Measurements from ENCODE around the gene FOXN3. TPM values are rescaled to one million over a fixed set of nuclear protein-coding genes. Genes with fewer than 3 reads are reported as not detected.

Gene FOXN3
- total RNA-seq, 1 experiment from 2014 or later, result 13.8 TPM

GRCh38 chr14:89276424-89276975, 140.5 kb downstream of the FOXN3 start:
- Histone ChIP-seq H3K27me3 (ENCODE audit: low read length) (no peaks in the 10 kb centered on the region), H3K36me3 (ENCODE audit: insufficient read depth, low read length) (no peaks in the 10 kb centered on the region), H3K4me1 (ENCODE audit: low read length) (no peaks in the 10 kb centered on the region), H3K79me2 (ENCODE audit: low read length) (no peaks in the 10 kb centered on the region), H3K4me3 (ENCODE audit: low read length) (no peak overlapping the region), H3K27ac (ENCODE audit: low read length) (no peak overlapping the region), H3K9me2 (replicated peaks; ENCODE audit: insufficient read depth, low read length) (no peaks in the 10 kb centered on the region), H2AFZ (ENCODE audit: low read length) (no peak overlapping the region), H3K9me3 (ENCODE audit: low read length) (no peaks in the 10 kb centered on the region), H3K4me2 (ENCODE audit: low read depth, low read length, poor library complexity, severe bottlenecking) (no peak overlapping the region), H4K20me1 (ENCODE audit: insufficient read depth, low read depth, low read length) (no peaks in the 10 kb centered on the region), H3K9ac (ENCODE audit: low read length) (no peak overlapping the region)
- no peak for DNase-seq

GRCh38 chr14:89270439-89271227, 146.4 kb downstream of the FOXN3 start:
- Histone ChIP-seq H3K27ac (ENCODE audit: low read length) (no peak overlapping the region), H3K4me1 (ENCODE audit: low read length) (no peaks in the 10 kb centered on the region), H3K4me3 (ENCODE audit: low read length) (no peak overlapping the region), H3K4me2 (ENCODE audit: low read depth, low read length, poor library complexity, severe bottlenecking) (no peak overlapping the region), H3K36me3 (ENCODE audit: insufficient read depth, low read length) (no peaks in the 10 kb centered on the region), H2AFZ (ENCODE audit: low read length) (no peak overlapping the region), H3K79me2 (ENCODE audit: low read length) (no peaks in the 10 kb centered on the region), H3K9me3 (ENCODE audit: low read length) (no peaks in the 10 kb centered on the region), H3K9ac (ENCODE audit: low read length) (no peak overlapping the region), H3K27me3 (ENCODE audit: low read length) (no peaks in the 10 kb centered on the region), H4K20me1 (ENCODE audit: insufficient read depth, low read depth, low read length) (peaks cover 8% of the 10 kb centered on the region; the same call in 1 of the 2 replicates), H3K9me2 (replicated peaks; ENCODE audit: insufficient read depth, low read length) (no peaks in the 10 kb centered on the region)
- no peak for DNase-seq

DNA sequence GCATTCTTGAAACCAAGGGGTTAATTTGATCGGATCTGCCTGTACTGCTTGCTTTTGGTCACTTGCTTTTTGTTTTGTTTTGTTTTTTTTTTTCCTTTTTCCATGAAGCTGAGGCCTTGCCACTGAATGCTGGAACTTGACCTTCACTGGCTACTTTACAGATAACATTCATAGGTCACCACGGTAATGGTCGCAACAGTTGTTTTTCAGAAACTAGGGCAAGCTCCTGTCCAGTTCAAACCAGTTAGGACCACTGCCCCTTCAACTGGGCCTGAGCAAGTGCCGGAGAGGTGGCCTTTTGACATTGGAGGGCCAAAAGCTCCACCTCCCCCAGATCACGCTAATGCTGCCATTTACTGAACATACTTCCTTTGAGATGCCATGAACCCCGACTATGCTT, 147.6 kb downstream of the FOXN3 start:
- Histone ChIP-seq H3K36me3 (ENCODE audit: insufficient read depth, low read length) (no peaks in the 10 kb centered on the region), H3K9me3 (ENCODE audit: low read length) (no peaks in the 10 kb centered on the region), H4K20me1 (ENCODE audit: insufficient read depth, low read depth, low read length) (peaks cover 8% of the 10 kb centered on the region; the same call in 1 of the 2 replicates), H3K4me3 (ENCODE audit: low read length) (no peak overlapping the region), H3K79me2 (ENCODE audit: low read length) (no peaks in the 10 kb centered on the region), H2AFZ (ENCODE audit: low read length) (no peak overlapping the region), H3K9me2 (replicated peaks; ENCODE audit: insufficient read depth, low read length) (no peaks in the 10 kb centered on the region), H3K4me2 (ENCODE audit: low read depth, low read length, poor library complexity, severe bottlenecking) (no peak overlapping the region), H3K4me1 (ENCODE audit: low read length) (no peaks in the 10 kb centered on the region), H3K27me3 (ENCODE audit: low read length) (no peaks in the 10 kb centered on the region), H3K27ac (ENCODE audit: low read length) (no peak overlapping the region), H3K9ac (ENCODE audit: low read length) (no peak overlapping the region)
- no peak for DNase-seq

- no peak overlapping the region for H3K27ac ChIP-seq (ENCODE audit: low read length)
- no peak overlapping the region for H3K4me3 ChIP-seq (ENCODE audit: low read length)
- no peaks in the 10 kb centered on the region for H3K79me2 ChIP-seq (ENCODE audit: low read length)
- H3K4me1 ChIP-seq (ENCODE audit: low read length), result no peaks in the 10 kb centered on the region
- no peak for DNase-seq
- H3K9me3 ChIP-seq (ENCODE audit: low read length), result no peaks in the 10 kb centered on the region
- no peak overlapping the region for H3K9ac ChIP-seq (ENCODE audit: low read length)
- no peak overlapping the region for H2AFZ ChIP-seq (ENCODE audit: low read length)
- no peaks in the 10 kb centered on the region for H3K36me3 ChIP-seq (ENCODE audit: insufficient read depth, low read length)
- no peaks in the 10 kb centered on the region for H3K9me2 ChIP-seq (replicated peaks; ENCODE audit: insufficient read depth, low read length)
- H4K20me1 ChIP-seq (ENCODE audit: insufficient read depth, low read depth, low read length), result peaks cover 8% of the 10 kb centered on the region; the same call in 1 of the 2 replicates
- no peaks in the 10 kb centered on the region for H3K27me3 ChIP-seq (ENCODE audit: low read length)
- H3K4me2 ChIP-seq (ENCODE audit: low read depth, low read length, poor library complexity, severe bottlenecking), result no peak overlapping the region
These were observed 148.5 kb downstream of the FOXN3 start for GRCh38 chr14:89268514-89268913.

DNA sequence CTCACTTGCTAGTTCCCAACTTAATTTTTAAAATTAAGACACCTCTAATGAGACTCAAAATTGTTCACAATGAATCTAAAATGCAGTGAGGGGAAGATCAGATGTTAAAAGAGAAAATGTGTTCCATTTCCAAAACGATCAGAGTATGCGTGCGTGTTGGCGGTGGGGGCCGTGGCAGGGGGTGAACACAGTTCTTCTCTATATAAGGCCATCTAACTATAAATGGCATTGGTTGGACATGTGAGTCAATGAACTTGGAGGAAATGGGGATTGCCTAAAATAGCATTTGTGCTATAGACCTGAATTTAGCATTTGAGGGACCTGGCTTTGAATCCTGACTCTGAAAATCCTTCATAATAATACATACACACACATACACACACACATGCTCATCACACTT, 149.4 kb downstream of the FOXN3 start:
- no peaks in the 10 kb centered on the region for H3K9me2 ChIP-seq (replicated peaks; ENCODE audit: insufficient read depth, low read length)
- peaks cover 8% of the 10 kb centered on the region; the same call in 1 of the 2 replicates for H4K20me1 ChIP-seq (ENCODE audit: insufficient read depth, low read depth, low read length)
- no peak overlapping the region for H3K4me3 ChIP-seq (ENCODE audit: low read length)
- no peak overlapping the region for H2AFZ ChIP-seq (ENCODE audit: low read length)
- H3K9me3 ChIP-seq (ENCODE audit: low read length), result no peaks in the 10 kb centered on the region
- H3K4me1 ChIP-seq (ENCODE audit: low read length), result no peaks in the 10 kb centered on the region
- no peak overlapping the region for H3K4me2 ChIP-seq (ENCODE audit: low read depth, low read length, poor library complexity, severe bottlenecking)
- H3K36me3 ChIP-seq (ENCODE audit: insufficient read depth, low read length), result no peaks in the 10 kb centered on the region
- no peak overlapping the region for H3K9ac ChIP-seq (ENCODE audit: low read length)
- no peaks in the 10 kb centered on the region for H3K79me2 ChIP-seq (ENCODE audit: low read length)
- no peak for DNase-seq
- no peak overlapping the region for H3K27ac ChIP-seq (ENCODE audit: low read length)
- H3K27me3 ChIP-seq (ENCODE audit: low read length), result no peaks in the 10 kb centered on the region

- Histone ChIP-seq H4K20me1 (ENCODE audit: insufficient read depth, low read depth, low read length) (peaks cover 8% of the 10 kb centered on the region; the same call in 1 of the 2 replicates), H3K27ac (ENCODE audit: low read length) (no peak overlapping the region), H3K79me2 (ENCODE audit: low read length) (no peaks in the 10 kb centered on the region), H3K4me2 (ENCODE audit: low read depth, low read length, poor library complexity, severe bottlenecking) (no peak overlapping the region), H3K36me3 (ENCODE audit: insufficient read depth, low read length) (no peaks in the 10 kb centered on the region), H3K27me3 (ENCODE audit: low read length) (no peaks in the 10 kb centered on the region), H3K9ac (ENCODE audit: low read length) (no peak overlapping the region), H2AFZ (ENCODE audit: low read length) (no peak overlapping the region), H3K4me1 (ENCODE audit: low read length) (no peaks in the 10 kb centered on the region), H3K9me2 (replicated peaks; ENCODE audit: insufficient read depth, low read length) (no peaks in the 10 kb centered on the region), H3K4me3 (ENCODE audit: low read length) (no peak overlapping the region), H3K9me3 (ENCODE audit: low read length) (no peaks in the 10 kb centered on the region)
- DNase-seq, result no peak
These were observed 149.9 kb downstream of the FOXN3 start for GRCh38 chr14:89267163-89267562.

- no peaks in the 10 kb centered on the region for H3K79me2 ChIP-seq (ENCODE audit: low read length)
- H3K27ac ChIP-seq (ENCODE audit: low read length), result no peak overlapping the region
- H3K4me2 ChIP-seq (ENCODE audit: low read depth, low read length, poor library complexity, severe bottlenecking), result no peak overlapping the region
- no peaks in the 10 kb centered on the region for H3K27me3 ChIP-seq (ENCODE audit: low read length)
- H2AFZ ChIP-seq (ENCODE audit: low read length), result no peak overlapping the region
- H3K9me2 ChIP-seq (replicated peaks; ENCODE audit: insufficient read depth, low read length), result no peaks in the 10 kb centered on the region
- no peaks in the 10 kb centered on the region for H3K9me3 ChIP-seq (ENCODE audit: low read length)
- H3K9ac ChIP-seq (ENCODE audit: low read length), result no peak overlapping the region
- H3K4me1 ChIP-seq (ENCODE audit: low read length), result no peaks in the 10 kb centered on the region
- no peak overlapping the region for H3K4me3 ChIP-seq (ENCODE audit: low read length)
- H3K36me3 ChIP-seq (ENCODE audit: insufficient read depth, low read length), result no peaks in the 10 kb centered on the region
- DNase-seq, result no peak
- peaks cover 8% of the 10 kb centered on the region; the same call in 1 of the 2 replicates for H4K20me1 ChIP-seq (ENCODE audit: insufficient read depth, low read depth, low read length)
These were observed 150.3 kb downstream of the FOXN3 start for GRCh38 chr14:89266754-89267153.

DNA sequence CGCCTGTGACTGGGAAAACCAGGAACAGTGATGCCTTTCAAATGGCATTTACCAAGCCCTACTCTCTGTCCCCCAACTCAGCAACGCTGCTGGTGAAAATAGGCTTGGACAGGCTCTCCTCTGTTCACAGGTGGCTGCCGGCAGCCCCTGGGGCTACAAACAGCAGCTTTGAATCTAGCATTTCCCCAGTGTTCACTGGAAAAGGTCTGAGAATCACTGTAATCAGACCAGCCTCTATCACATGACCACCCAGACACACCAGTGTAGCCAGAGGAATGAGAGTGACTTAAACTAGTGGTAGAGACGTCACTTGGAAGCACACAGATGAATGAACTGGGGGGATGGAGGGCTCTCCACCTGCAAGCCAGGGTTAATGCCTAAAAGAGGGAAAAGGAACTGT, 151.8 kb downstream of the FOXN3 start:
- H2AFZ ChIP-seq (ENCODE audit: low read length), result no peak overlapping the region
- no peaks in the 10 kb centered on the region for H3K9me3 ChIP-seq (ENCODE audit: low read length)
- no peak overlapping the region for H3K4me2 ChIP-seq (ENCODE audit: low read depth, low read length, poor library complexity, severe bottlenecking)
- H4K20me1 ChIP-seq (ENCODE audit: insufficient read depth, low read depth, low read length), result peaks cover 8% of the 10 kb centered on the region; the same call in 1 of the 2 replicates
- no peaks in the 10 kb centered on the region for H3K27me3 ChIP-seq (ENCODE audit: low read length)
- no peak overlapping the region for H3K4me3 ChIP-seq (ENCODE audit: low read length)
- no peak overlapping the region for H3K9ac ChIP-seq (ENCODE audit: low read length)
- H3K36me3 ChIP-seq (ENCODE audit: insufficient read depth, low read length), result no peaks in the 10 kb centered on the region
- H3K4me1 ChIP-seq (ENCODE audit: low read length), result no peaks in the 10 kb centered on the region
- DNase-seq, result no peak
- H3K27ac ChIP-seq (ENCODE audit: low read length), result no peak overlapping the region
- H3K9me2 ChIP-seq (replicated peaks; ENCODE audit: insufficient read depth, low read length), result no peaks in the 10 kb centered on the region
- no peaks in the 10 kb centered on the region for H3K79me2 ChIP-seq (ENCODE audit: low read length)

Data from Karpas-422 (cell line).